Measurements from ENCODE around the gene SMC5.
"Not testable (repeated sequence)": the region's sequence is repeated elsewhere in the genome, so short reads cannot be mapped to it uniquely, and the experiment has no call there.

SMC5 gene

DNA sequence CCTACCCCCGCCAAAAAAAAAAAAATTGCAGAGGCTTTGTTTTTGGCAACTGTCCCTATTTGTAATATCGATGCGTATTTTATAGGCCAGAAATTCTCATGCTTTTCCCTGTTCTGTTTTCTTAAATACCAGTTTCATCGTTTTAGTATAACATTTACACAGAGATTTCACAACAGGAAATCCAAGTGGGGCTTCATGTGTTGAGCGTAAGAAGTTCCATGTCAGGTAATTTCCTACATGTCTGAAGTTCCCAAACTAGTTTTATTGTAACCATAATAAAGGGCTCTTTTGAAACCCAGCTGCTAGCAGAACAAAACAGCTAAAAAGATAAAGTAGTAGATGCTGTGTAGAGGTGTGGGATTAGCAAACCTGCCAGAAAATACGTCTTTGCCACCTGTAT lies 4.2 kb downstream of the SMC5 start:
- DNase-seq (ENCODE audit: low read depth, low spot score): no peak

DNA sequence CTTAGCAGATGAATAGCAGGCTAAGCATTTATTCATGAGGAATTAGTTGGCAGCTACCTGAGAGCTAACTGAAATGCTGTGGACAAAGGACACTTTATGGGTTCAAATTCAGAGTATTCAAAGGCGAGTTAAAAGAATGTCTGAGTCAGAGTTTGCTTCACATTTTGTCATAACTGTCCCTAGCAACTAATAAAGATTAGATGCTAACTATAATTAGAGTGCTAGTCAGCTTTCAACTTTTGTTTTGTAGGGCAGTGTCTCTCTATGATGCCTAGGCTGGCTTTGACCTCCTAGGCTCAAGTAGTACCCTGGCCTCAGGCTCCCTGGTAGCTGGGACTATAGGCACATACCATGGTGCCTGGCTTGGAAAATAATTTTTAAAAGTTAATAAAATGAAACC lies 4.6 kb downstream of the SMC5 start:
- no peak for DNase-seq (ENCODE audit: low read depth, low spot score)

DNA sequence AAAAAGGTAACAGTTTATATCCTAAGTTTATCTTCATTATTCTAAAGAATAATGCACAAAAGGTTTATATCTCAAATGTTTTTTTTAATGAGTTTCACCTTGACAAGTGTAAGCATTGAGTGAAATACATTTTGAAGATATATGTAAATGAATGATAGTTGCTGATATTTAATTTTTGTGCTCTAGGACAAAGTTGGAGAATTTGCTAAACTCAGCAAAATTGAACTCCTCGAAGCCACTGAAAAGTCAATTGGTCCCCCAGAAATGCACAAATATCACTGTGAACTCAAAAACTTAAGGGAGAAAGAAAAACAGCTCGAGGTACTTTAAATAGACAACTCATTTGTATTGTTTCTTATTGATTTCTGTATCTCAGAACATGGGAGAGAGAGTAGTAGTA lies 19.5 kb downstream of the SMC5 start:
- no peak for DNase-seq (ENCODE audit: low read depth, low spot score)

DNA sequence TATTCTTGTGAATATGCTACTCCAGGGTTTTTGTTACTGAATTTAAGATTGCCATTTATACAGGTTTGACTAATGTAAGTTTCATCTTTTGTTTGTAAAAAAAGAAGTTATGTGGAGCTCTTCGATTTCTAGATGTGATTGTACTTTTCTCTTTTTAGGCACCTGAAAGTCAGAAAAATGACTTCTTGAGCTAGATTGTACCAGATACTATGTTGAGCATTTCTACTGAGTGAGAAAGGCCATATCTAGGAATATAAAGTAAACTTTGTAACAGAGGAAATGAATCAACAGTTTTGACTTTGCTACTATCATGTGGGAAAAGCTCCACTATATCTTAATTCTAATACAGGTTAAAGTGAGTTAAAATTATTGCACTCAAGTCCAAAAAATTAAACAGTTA lies 25.1 kb downstream of the SMC5 start:
- DNase-seq (ENCODE audit: low read depth, low spot score): no peak

DNA sequence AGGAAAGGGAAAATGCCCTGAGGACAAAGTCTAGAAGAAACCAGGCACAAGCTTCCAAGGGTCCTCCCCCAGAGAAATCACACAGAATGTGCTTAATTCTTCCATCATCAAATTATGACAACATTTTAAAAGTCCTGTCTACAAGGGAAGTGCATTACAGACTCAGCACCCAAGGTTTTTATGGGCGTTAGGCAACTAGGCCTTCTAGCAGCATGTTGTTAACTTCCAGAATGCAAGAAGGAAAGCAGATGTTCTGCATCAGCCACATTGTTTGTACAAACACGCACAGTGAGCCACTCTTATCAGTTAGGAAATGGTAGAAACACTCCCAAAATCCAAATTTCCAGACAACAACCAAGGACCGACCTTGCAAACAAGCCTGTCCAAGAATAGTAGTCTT lies 26.5 kb downstream of the SMC5 start:
- DNase-seq (ENCODE audit: low read depth, low spot score): no peak

DNA sequence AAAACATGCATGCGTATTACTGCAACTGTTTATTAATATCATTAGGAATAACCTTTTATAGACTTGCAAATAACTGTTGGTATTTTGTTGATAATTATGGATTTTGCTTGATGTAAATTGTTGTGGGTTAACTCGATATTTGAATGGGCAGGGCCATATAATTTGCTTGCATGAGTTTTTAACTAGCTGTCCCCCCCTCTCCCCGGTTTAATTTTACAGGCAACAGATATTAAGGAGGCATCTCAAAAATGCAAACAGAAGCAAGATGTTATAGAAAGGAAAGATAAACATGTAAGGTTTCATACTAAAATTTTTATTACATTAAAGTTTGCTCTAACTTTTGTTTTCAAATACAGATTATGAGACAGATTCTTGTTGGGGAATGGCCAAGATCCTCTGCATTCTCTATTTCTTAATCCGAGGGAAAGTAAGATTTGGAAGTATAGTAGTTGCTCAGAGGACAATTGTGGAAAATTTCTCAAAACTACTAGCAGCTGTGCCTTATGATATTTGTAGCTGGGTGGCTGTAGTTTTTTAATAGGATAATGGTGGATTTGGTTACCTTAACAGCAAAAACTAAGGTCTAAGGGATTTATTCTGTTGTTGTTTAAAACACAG lies 27.3 kb downstream of the SMC5 start:
- no peak for DNase-seq (ENCODE audit: low read depth, low spot score)

DNA sequence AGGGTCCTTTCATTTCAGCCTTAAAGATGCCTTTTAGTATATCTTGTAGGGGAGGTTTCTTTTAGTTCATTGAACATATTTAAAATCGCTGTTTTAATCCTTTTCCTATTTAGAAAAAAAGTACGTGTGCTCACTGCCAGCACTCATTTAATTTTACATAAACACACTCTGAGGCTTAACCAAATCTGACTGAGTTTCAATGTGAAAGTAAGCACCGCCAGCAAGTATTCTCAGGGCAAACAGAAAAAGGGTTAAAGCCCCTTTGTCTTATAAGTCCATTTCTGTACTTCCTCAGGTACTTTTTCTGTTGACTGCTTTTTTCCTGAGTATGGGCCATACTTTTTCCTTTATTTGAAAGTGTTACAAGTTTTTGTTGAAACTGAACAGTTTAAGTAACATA lies 31.8 kb downstream of the SMC5 start:
- DNase-seq (ENCODE audit: low read depth, low spot score): no peak

DNA sequence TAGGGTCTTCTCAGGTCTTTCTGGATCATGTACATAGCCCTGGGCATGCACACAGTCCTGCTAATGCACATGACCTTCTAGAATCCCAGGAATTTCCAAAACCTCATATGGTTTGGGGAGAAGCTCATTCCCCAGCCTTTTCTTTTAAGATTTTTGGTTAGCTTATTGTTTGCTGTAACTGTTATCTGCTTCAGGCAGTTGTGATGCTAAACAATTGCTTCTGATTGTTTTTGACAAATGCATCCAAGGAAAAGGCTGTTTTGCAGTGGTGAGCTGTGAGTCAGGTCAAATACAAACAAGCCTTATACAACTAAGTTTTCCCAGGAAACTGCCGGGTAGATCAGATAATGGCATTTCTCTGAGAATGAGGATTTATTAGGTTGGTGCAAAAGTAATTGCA lies 32.7 kb downstream of the SMC5 start:
- no peak for DNase-seq (ENCODE audit: low read depth, low spot score)

DNA sequence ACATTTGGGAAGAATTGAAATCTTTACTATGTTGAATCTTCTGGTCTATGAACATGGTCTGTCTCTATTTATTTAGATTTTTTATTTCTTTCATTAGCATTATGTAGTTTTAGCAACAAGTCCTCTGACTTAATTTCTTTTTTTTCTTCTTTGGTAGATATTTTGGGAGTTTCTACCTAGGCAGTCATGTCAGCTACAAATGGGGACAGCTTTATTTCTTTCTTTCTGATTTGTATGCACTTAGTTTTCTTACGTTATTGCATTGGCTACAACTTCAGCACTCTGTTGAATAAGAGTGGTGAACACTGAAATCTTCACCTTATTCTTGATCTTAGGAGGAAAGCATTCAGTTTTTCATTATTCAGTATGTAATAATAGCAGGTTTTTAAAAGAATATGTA lies 33.5 kb downstream of the SMC5 start:
- no peak for DNase-seq (ENCODE audit: low read depth, low spot score)

DNA sequence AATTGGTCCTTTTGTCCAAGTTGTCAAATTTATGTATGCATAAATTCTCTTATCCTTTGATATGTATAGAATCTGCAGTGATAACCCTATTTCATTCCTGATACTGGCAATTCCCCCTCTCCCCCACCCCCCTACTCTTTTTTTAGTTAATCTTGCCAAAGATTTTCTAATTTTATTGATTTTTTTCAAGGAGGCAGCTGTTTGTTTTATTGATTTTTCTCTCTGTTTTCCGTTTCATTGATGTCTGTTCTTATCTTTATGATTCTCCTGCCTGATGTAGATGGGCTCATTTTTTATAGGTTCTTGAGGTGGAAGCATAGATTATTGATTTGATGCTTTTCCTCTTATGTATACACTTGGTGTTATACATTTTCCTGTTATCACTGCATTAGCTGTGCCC lies 34.4 kb downstream of the SMC5 start:
- no peak for DNase-seq (ENCODE audit: low read depth, low spot score)

DNA sequence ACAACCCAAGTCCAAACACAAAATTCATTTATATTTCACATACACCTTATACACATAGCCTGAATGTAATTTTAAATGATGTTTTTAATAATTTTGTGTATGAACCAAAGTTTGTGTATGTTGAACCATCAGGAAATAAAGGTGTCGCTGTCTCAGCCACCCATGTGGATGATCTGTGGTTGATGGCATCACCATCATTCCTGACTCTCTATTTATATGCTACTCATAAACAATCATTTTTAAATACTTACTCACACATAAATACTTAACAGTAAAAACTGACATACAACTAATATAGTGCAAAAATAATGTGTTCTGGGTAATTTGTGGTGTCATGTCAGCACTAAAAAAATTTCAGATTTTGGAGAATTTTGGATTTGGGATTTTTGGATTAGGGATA lies 38.4 kb downstream of the SMC5 start:
- DNase-seq (ENCODE audit: low read depth, low spot score): no peak

DNA sequence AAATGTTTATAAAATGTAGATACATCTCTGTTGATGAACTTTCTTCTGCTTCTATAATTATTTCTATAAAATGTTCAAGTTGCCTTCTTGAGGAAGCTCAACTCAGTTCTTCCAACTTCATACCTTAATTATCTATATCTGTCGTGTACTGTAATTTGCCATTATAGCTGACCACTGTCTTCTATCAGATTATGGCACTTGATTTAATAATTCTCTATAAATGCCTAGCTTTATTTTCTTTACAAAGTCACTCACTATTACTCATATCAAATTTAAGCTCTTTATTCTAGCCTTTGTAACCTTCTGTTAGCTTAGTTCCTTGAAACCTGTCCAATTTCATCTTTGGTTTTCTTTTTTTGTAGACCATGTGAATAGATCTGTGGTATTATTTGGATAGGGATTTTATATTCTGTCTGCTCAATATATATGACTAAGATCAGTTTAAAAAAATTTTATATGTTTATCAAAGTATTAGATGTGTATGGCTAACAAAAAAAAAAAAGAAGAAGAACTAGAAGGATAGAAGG lies 39.5 kb downstream of the SMC5 start:
- no peak for DNase-seq (ENCODE audit: low read depth, low spot score)

DNA sequence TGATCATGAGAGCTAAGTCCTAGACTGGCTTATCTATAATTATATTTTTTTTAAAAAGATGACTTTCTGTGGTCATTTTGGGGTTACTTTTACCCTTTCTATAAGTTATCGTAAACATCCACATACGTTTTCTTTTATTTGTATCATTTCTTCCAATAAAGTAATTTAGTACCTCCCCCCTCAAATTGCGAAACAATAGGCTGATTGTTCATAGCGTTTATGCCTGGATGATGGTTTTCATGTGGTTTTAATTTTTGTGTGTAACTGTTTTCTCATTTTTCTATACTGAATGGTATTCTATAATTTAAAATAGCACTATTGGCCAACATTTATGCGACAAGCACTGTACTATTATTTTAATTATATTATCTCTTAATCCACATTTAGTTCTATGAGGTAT lies 44.5 kb downstream of the SMC5 start:
- DNase-seq (ENCODE audit: low read depth, low spot score): no peak

DNA sequence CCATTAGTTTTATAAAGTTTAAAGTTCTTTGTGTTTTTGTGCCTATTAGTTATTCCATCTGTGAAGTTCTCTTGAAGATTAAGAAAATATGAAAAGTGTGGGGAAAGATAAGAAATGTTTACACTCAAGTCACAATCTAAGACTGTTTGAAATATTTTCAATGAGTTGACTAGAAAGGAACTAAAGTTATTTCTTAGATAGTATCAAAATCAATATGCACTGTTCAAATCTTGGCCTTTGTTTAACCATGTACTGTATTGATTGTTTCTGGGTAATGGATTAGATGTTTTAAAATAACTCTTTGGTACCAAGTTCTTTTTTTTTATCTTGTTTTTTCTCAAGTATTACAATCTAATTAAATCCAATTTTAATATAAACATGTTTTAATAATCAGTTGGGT lies 46.0 kb downstream of the SMC5 start:
- DNase-seq (ENCODE audit: low read depth, low spot score): no peak

DNA sequence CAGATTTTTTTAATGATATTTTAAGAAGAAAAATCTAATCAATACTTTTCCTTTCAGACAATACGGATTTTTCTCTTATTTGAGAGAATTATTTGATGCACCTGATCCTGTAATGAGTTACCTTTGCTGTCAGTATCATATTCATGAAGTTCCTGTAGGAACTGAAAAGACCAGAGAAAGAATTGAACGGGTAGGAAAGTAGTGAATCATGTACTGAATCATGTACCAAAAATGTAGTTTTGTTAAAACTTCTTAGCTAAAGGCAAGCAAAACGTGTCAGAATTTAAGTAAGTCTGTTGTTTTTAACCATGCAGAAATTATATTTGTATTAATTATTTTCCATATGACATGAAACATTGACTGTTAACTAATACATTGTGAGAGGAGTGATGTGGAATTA lies 56.6 kb downstream of the SMC5 start:
- DNase-seq (ENCODE audit: low read depth, low spot score): no peak

DNA sequence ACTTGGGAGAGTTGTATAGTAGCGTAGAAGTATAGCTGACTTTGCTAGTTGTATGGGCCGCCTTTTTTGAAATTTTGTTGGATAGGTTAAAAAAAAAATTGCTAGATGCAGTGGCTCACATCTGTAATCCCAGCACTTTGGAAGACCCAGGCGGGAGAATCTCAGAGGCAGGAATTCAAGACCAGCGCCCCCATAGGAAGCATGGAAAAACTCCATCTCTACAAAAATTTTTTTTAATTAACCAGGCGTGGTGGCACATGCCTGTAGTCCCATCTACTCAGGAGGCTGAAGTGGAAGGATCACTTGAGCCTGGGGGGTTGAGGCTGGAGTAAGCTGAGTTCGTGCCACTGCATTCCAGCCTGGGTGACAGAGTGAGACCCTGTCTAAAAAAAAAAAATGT lies 59.2 kb downstream of the SMC5 start:
- peak; percentile 31 for DNase-seq (ENCODE audit: low read depth, low spot score)

DNA sequence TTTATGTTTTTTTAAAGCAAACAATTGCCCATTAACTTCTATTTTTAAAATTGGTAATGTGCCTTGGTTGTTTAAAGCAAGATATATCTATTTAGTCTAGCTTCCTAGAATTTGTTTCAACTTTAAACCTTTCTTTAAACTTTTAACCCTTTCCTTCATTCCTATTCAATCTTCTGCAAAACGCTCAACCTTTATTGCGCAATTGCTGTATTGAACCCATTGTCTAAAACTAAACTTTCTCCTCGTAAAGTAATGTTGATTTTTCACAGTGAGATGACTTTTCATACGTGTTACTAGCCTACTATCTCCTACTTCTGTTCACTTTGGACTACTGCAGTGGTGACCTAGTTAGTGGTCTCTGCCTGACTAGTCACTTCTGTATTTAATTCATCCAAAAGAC lies 63.3 kb downstream of the SMC5 start:
- no peak for DNase-seq (ENCODE audit: low read depth, low spot score)

DNA sequence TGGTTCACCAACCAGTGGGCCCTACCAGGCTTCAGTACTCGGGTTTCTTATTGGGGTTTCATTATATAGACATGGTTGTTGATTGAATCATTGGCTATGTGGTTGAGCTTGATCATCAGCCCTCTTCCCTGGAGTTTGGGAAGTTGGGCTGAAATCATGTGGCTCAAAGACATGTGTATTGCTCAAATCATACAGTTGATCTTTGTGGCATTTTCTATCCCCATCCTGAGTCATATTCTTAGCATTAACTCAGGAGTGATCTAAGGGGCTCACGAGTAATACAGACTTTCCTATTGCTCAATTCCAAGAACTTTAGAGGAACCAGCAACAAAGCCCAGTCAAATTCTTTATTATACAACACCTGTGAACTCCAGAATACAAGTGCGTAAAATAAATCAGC lies 66.2 kb downstream of the SMC5 start:
- no peak for DNase-seq (ENCODE audit: low read depth, low spot score)

DNA sequence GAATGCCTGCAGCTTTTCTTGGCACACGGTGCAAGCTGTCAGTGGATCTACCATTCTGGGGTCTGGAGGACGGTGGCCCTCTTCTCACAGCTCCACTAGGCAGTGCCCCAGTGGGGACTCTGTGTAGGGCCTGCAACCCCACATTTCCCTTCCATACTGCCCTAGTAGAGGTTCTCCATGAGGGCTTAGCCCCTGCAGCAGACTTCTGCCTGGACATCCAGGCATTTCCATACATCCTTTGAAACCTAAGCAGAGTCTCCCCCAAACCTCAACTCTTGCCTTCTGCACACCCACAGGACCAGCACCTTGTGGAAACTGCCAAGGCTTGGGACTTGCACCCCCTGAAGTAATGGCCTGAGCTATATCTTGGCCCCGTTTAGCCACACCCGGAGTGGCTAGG lies 69.8 kb downstream of the SMC5 start:
- DNase-seq (ENCODE audit: low read depth, low spot score): not testable (repeated sequence)

DNA sequence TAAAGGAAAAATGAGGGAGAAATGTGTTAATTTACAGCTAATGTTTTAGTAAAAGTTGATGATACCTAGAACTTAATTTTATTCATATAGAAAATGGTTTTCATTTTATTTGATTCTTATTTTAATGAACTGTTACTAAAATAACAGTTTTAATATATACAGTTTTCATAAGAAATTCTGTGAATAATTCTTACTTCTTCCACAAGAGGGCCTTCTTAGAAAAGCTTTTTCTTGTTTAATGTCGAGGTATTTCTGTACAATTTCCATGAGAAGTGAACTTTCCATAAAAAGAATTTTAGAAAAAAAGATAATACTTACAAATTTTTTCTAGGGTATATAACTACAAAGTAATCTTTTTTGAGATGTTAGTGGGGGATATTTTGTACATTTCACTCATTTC lies 81.8 kb downstream of the SMC5 start:
- no peak for DNase-seq (ENCODE audit: low read depth, low spot score)

DNA sequence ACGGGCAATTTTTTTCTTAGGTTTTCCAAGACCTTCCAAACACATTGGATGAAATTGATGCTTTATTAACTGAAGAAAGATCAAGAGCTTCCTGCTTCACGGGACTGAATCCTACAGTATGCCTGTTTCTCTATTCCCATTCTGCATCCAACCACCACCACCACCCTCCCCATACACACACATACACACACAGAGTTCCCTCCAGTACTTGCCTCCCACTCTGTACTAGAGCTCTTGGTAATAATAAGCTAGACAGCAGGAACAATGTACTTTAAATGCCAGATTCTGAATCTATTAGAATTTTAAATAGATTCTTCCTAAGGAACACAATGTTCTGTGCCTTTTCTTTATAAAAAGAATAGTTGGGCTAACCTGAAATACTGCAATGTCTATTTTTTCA lies 88.3 kb downstream of the SMC5 start:
- no peak for DNase-seq (ENCODE audit: low read depth, low spot score)

DNA sequence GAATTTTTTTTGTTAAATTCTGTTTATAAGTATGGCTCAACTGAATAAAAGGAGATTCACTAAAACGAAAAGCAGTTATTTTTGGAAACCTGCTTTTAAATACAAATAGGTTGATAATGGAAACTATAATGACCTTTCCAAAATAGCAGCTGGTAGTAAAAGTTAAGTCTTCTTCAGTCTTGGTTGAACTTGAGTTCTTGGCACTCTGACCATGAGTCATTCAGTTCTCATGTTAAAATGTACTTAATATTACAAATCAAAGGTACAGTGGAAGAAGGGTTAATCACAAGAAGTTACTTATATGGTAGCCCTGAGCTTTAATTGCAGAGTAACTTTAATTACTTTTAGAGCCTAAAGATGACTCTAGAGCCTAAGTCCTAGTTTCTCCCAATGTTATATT lies 93.6 kb downstream of the SMC5 start:
- no peak for DNase-seq (ENCODE audit: low read depth, low spot score)

DNA sequence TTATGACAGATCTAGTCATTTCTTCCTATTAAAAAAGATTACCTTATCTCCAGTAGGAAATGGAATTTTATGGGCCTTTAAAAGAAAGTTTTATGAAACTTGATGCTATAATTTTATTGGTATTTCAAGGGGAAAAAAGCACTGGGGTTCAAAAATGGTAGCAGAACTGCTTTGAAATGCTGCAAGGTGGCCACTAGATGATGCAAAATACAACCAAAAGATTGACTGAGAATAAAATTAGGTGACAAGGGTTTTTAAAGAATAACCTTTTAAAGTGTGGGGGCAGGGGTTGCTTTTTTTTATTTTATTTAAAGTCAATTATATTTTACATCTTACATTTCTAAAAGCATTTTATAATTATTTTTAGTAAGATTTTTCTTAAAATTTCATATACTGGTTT lies 94.0 kb downstream of the SMC5 start:
- DNase-seq (ENCODE audit: low read depth, low spot score): no peak

DNA sequence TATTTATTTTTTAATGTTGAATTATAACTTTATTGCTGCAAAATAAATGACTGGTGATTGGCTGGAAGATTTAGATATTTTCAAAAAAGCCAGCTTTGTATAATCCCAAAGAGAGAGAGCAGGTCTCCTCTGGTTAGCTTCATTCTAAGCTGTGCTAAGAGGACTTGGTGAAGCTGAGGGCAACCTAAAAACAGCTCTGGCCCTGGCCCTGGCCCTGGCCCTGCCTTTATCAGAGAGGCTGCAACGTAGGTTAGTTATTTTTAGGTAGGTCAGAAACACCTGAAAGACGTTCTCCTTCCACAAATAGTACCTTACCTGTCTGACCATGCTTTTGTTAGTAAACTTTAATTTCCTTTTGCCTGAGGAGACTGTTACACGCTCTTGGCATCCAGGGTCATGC lies 97.0 kb downstream of the SMC5 start:
- no peak for DNase-seq (ENCODE audit: low read depth, low spot score)

Measured in ELF-1 (cell line).